HAP-1 (cell line): ENCODE measurements around the gene BEAN1.
"Not testable (repeated sequence)": the region's sequence is repeated elsewhere in the genome, so short reads cannot be mapped to it uniquely, and the experiment has no call there.

Source experiments
- DNase-seq, 2 experiments: peaks; one replicate each; pipeline ENCODE4 v3.0.0-alpha.2; 2016 to 2020; ENCODE audit warnings: low spot score in 2 of 2
- H3K27me3 ChIP-seq: fragments of 250-450 bp; sonication (Bioruptor Pico); 2 replicates; pipeline ENCODE4 v1.5.1; 2020; ENCODE audit warnings: low read depth, mild to moderate bottlenecking, moderate library complexity
- H3K36me3 ChIP-seq: fragments of 250-450 bp; sonication (Bioruptor Pico); replicated peaks from 2 replicates; pipeline ENCODE4 v1.5.1; 2020; ENCODE audit warnings: mild to moderate bottlenecking
- H3K4me1 ChIP-seq: fragments of 250-450 bp; sonication (Bioruptor Pico); 2 replicates; pipeline ENCODE4 v1.5.1; 2020; ENCODE audit warnings: mild to moderate bottlenecking
- H3K4me3 ChIP-seq: fragments of 250-450 bp; sonication (Bioruptor Pico); 2 replicates; pipeline ENCODE4 v1.5.1; 2020; ENCODE audit warnings: mild to moderate bottlenecking, moderate library complexity
- H3K9me3 ChIP-seq: fragments of 250-450 bp; sonication (Bioruptor Pico); 2 replicates; pipeline ENCODE4 v1.5.1; 2020; ENCODE audit warnings: mild to moderate bottlenecking, moderate library complexity
- in situ Hi-C: fragments of 300-500 bp; cut with MboI; formaldehyde crosslinking; loops from 3 replicates; pipeline ENCODE4 v1.14.3; 2020; ENCODE audit warnings: low sequenced_read_pairs, inconsistent platforms, mixed read lengths

The BEAN1 gene

GRCh38 chr16:66451548-66451947, 24.5 kb downstream of the BEAN1 start:
- no peak for DNase-seq
- Histone ChIP-seq H3K36me3 (no peaks in the 10 kb centered on the region), H3K4me3 (no peak overlapping the region), H3K9me3 (no peaks in the 10 kb centered on the region), H3K27me3 (peaks cover 2% of the 10 kb centered on the region), H3K4me1 (no peaks in the 10 kb centered on the region)
- in situ Hi-C loops, result no loop called here

GRCh38 chr16:66453230-66453629, 26.1 kb downstream of the BEAN1 start:
- DNase-seq, H3K4me3 ChIP-seq, H3K27me3 ChIP-seq, in situ Hi-C loops, H3K9me3 ChIP-seq, H3K4me1 ChIP-seq, H3K36me3 ChIP-seq: not testable (repeated sequence)

- Histone ChIP-seq H3K4me3 (no peak overlapping the region), H3K4me1 (no peaks in the 10 kb centered on the region), H3K36me3 (no peaks in the 10 kb centered on the region), H3K9me3 (no peaks in the 10 kb centered on the region), H3K27me3 (peaks cover 6% of the 10 kb centered on the region)
- DNase-seq, result no peak
- in situ Hi-C loops, result no loop called here
Observed at GRCh38 chr16:66454751-66455150, 27.7 kb downstream of the BEAN1 start.

- in situ Hi-C loops, result no loop called here
- no peaks in the 10 kb centered on the region for H3K9me3 ChIP-seq
Observed at GRCh38 chr16:66455970-66456369, 28.9 kb downstream of the BEAN1 start.

GRCh38 chr16:66457888-66458287, 30.8 kb downstream of the BEAN1 start:
- no peak overlapping the region for H3K4me3 ChIP-seq
- no peaks in the 10 kb centered on the region for H3K36me3 ChIP-seq
- H3K27me3 ChIP-seq, result peaks cover 12% of the 10 kb centered on the region
- no peaks in the 10 kb centered on the region for H3K9me3 ChIP-seq
- H3K4me1 ChIP-seq, result no peaks in the 10 kb centered on the region
- in situ Hi-C loops, result no loop called here
- no peak for DNase-seq

More at GRCh38 chr16:66455970-66456369, 28.9 kb downstream of the BEAN1 start:
- Histone ChIP-seq H3K4me1 (no peaks in the 10 kb centered on the region), H3K36me3 (no peaks in the 10 kb centered on the region), H3K27me3 (peaks cover 6% of the 10 kb centered on the region), H3K4me3 (no peak overlapping the region)
- DNase-seq, result no peak

- no peak overlapping the region for H3K4me3 ChIP-seq
- in situ Hi-C loops, result no loop called here
- H3K9me3 ChIP-seq, result no peaks in the 10 kb centered on the region; the same call in 1 of the 2 replicates
- peaks cover 16% of the 10 kb centered on the region for H3K27me3 ChIP-seq
- H3K4me1 ChIP-seq, result no peaks in the 10 kb centered on the region
- no peaks in the 10 kb centered on the region for H3K36me3 ChIP-seq
- DNase-seq, result no peak
Observed at GRCh38 chr16:66458292-66458691, 31.2 kb downstream of the BEAN1 start.

GRCh38 chr16:66458853-66459252, 31.8 kb downstream of the BEAN1 start:
- H3K4me1 ChIP-seq, result no peaks in the 10 kb centered on the region
- H3K4me3 ChIP-seq, result no peak overlapping the region
- no peaks in the 10 kb centered on the region for H3K36me3 ChIP-seq
- DNase-seq, result no peak
- H3K27me3 ChIP-seq, result peaks cover 22% of the 10 kb centered on the region
- no peaks in the 10 kb centered on the region; the same call in 1 of the 2 replicates for H3K9me3 ChIP-seq
- in situ Hi-C loops, result no loop called here

- peaks cover 31% of the 10 kb centered on the region for H3K27me3 ChIP-seq
- peak in 1 of 2 experiments; percentile 26 for DNase-seq
- no peaks in the 10 kb centered on the region for H3K4me1 ChIP-seq
- in situ Hi-C loops, result no loop called here
- no peak overlapping the region for H3K4me3 ChIP-seq
- no peaks in the 10 kb centered on the region for H3K36me3 ChIP-seq
- H3K9me3 ChIP-seq, result no peaks in the 10 kb centered on the region; the same call in 1 of the 2 replicates
Observed at GRCh38 chr16:66459878-66460277, 32.8 kb downstream of the BEAN1 start.

- Histone ChIP-seq H3K9me3 (no peaks in the 10 kb centered on the region; the same call in 1 of the 2 replicates), H3K4me3 (no peak overlapping the region), H3K36me3 (no peaks in the 10 kb centered on the region), H3K27me3 (peaks cover 39% of the 10 kb centered on the region), H3K4me1 (no peaks in the 10 kb centered on the region)
- DNase-seq, result no peak
- in situ Hi-C loops, result no loop called here
Observed at GRCh38 chr16:66460703-66461102, 33.6 kb downstream of the BEAN1 start.

- no peak for DNase-seq
Observed at GRCh38 chr16:66462912-66463311, 35.8 kb downstream of the BEAN1 start.

GRCh38 chr16:66465946-66466345, 38.9 kb downstream of the BEAN1 start:
- in situ Hi-C loops, DNase-seq, H3K9me3 ChIP-seq, H3K4me3 ChIP-seq, H3K36me3 ChIP-seq, H3K4me1 ChIP-seq: not testable (repeated sequence)
- H3K27me3 ChIP-seq, result peaks cover 33% of the 10 kb centered on the region

More at GRCh38 chr16:66462912-66463311, 35.8 kb downstream of the BEAN1 start:
- Histone ChIP-seq H3K36me3 (no peaks in the 10 kb centered on the region), H3K9me3 (no peaks in the 10 kb centered on the region; the same call in 1 of the 2 replicates), H3K4me1 (no peaks in the 10 kb centered on the region), H3K27me3 (peaks cover 33% of the 10 kb centered on the region), H3K4me3 (no peak overlapping the region)
- in situ Hi-C loops, result no loop called here

GRCh38 chr16:66466636-66467035, 39.5 kb downstream of the BEAN1 start:
- H3K4me3 ChIP-seq, in situ Hi-C loops, H3K36me3 ChIP-seq, H3K9me3 ChIP-seq, H3K4me1 ChIP-seq, DNase-seq: not testable (repeated sequence)
- peaks cover 30% of the 10 kb centered on the region for H3K27me3 ChIP-seq

GRCh38 chr16:66467611-66468010, 40.5 kb downstream of the BEAN1 start:
- DNase-seq, result no peak
- Histone ChIP-seq H3K9me3 (no peaks in the 10 kb centered on the region; the same call in 1 of the 2 replicates), H3K4me3 (no peak overlapping the region), H3K36me3 (no peaks in the 10 kb centered on the region), H3K27me3 (peaks cover 26% of the 10 kb centered on the region), H3K4me1 (no peaks in the 10 kb centered on the region)
- in situ Hi-C loops, result no loop called here

- Histone ChIP-seq H3K27me3 (peaks cover 21% of the 10 kb centered on the region), H3K4me1 (no peaks in the 10 kb centered on the region), H3K9me3 (no peaks in the 10 kb centered on the region; the same call in 1 of the 2 replicates), H3K36me3 (no peaks in the 10 kb centered on the region), H3K4me3 (no peak overlapping the region)
- no peak for DNase-seq
- in situ Hi-C loops, result no loop called here
Observed at GRCh38 chr16:66468321-66468965, 41.3 kb downstream of the BEAN1 start.
